Activated CD8-positive, alpha-beta T cell treated with anti-CD3 and anti-CD28 coated beads, Interleukin-2, amount 10 ng/mL, durations not matched to agents 7 days and 5 days (primary cell): ENCODE measurements around the gene ANTXR1. TPM values are rescaled to one million over a fixed set of nuclear protein-coding genes. Genes with fewer than 3 reads are reported as not detected.

Experiments
- ATAC-seq: fragments of 150-1000 bp; cut with Tn5 transposase; one replicate; pipeline ENCODE4 v1.10.0; 2021; ENCODE audit warnings: moderate library complexity
- CTCF ChIA-PET: fragments of 350-600 bp; sonication (Branson Sonifier 250); formaldehyde crosslinking; loops from one replicate; lab custom pipeline; 2021; ENCODE audit warnings: antibody characterized with exemption; lab: Charles Lee
- POLR2A ChIA-PET: fragments of 350-600 bp; sonication (Branson Sonifier 250); formaldehyde crosslinking; loops from one replicate; lab custom pipeline; 2021; ENCODE audit warnings: antibody characterized with exemption; lab: Charles Lee
- DNase-seq: peaks from one replicate; pipeline ENCODE4 v3.0.0-alpha.2; 2020
- H3K27ac Mint-ChIP-seq: one replicate; pipeline ENCODE4 v1.8.0; 2021; ENCODE audit warnings: mild to moderate bottlenecking, mixed read lengths
- H3K27me3 Mint-ChIP-seq: one replicate; pipeline ENCODE4 v1.8.0; 2021; ENCODE audit warnings: low read depth, mixed read lengths
- H3K36me3 Mint-ChIP-seq: one replicate; pipeline ENCODE4 v1.8.0; 2021; ENCODE audit warnings: low read depth, mixed read lengths
- H3K4me1 Mint-ChIP-seq: one replicate; pipeline ENCODE4 v1.8.0; 2021; ENCODE audit warnings: low read depth, mixed read lengths
- H3K4me3 Mint-ChIP-seq: one replicate; pipeline ENCODE4 v1.8.0; 2021; ENCODE audit warnings: mild to moderate bottlenecking, mixed read lengths
- H3K9me3 Mint-ChIP-seq: one replicate; pipeline ENCODE4 v1.8.0; 2022; ENCODE audit warnings: mixed read lengths; ENCODE audit not compliant: insufficient read depth
- total RNA-seq, 2 experiments: library from RNA; stranded (reverse); gene quantifications; one replicate each; pipeline ENCODE4 v1.2.3, GENCODE V29; 2021

ANTXR1 gene
- total RNA-seq, 2 experiments from 2014 or later, result 0.05 TPM; not detected in 1

DNA sequence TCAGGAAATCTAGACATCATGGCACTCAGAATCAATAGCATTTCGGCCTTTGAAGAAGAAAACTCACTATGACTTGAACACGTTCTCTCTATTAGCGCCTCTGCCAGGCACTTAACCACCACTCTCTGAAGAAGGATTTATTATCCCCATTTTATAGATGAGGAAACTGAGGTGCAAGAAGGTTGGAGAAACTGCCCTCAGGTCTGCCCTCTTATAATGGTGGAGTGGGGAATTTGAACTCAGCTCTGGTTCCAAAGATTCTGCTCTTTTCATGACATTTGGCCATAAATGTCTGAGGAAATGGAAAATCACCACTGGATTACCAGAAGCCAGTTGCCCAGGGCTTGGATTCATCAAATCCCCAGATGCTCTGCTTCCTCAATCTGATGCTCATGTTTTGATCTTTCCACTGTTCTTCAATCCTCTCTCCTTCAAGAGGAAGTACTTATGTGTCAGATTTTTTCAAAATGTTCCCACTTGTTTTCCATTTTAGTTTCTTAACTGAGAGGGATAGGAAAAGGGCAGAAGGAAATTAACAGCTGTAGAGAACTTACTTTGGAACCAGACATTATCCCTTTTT, 68.1 kb downstream of the ANTXR1 start:
- ATAC-seq (no peak), DNase-seq (no peak)
- no peaks in the 10 kb centered on the region for H3K4me1 Mint-ChIP-seq
- no peaks in the 10 kb centered on the region for H3K36me3 Mint-ChIP-seq
- CTCF ChIA-PET, result no interaction called here
- POLR2A ChIA-PET, result no interaction called here
- H3K4me3 Mint-ChIP-seq, result no peak overlapping the region
- peaks cover 20% of the 10 kb centered on the region for H3K27me3 Mint-ChIP-seq
- H3K27ac Mint-ChIP-seq, result no peak overlapping the region
- no peaks in the 10 kb centered on the region for H3K9me3 Mint-ChIP-seq

DNA sequence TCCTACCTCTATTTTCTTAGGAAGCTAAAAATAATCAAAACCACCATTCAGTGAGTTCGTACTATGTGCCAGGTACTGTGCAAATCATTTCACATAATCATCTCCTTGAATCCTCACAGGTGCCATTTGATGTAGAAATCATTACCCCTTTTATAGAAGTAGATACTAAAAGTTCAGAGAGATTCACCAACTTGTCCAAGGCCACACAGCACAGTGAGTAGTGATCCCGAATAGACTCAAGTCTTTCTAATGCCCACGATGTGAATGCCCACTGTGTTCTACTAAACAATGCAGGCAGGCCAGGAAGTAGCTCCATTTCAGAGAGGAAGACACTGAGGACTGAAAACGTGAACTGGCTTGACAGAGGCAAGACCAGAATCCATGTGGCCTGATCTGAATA, 68.8 kb downstream of the ANTXR1 start:
- no peak overlapping the region for H3K4me3 Mint-ChIP-seq
- no peak overlapping the region for H3K27ac Mint-ChIP-seq
- no peaks in the 10 kb centered on the region for H3K9me3 Mint-ChIP-seq
- ChIA-PET POLR2A (no interaction called here), CTCF (no interaction called here)
- DNase-seq (no peak), ATAC-seq (no peak)
- H3K36me3 Mint-ChIP-seq, result no peaks in the 10 kb centered on the region
- H3K4me1 Mint-ChIP-seq, result no peaks in the 10 kb centered on the region
- peaks cover 20% of the 10 kb centered on the region for H3K27me3 Mint-ChIP-seq

DNA sequence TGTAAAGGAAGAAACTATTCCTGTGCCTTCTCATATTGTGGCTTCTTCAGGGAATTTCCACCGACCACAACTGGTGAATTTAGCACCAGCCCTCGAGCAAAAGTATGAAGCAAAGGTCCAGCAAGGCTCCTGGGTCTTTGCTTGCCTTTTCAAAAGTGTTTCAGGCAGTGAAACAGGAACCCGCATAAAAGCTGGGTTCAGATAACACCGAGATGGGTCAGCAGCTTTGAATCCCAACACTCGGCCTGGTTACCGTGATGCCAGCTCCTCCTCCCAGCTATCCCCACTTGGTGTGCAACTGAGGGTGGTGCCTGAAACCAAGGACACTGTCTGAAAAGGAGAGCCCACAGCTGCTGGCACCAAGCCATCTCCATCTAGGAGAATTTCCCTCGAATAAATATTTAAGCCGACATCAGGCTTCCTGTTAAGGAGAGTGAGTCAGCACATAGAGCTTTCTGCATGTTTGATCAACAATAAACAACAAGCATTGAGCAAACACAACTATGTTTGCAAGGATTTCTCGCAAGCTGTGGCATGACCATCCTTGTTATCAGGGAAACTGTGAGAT, 69.5 kb downstream of the ANTXR1 start:
- POLR2A ChIA-PET, result no interaction called here
- Mint-ChIP-seq H3K36me3 (no peaks in the 10 kb centered on the region), H3K9me3 (no peaks in the 10 kb centered on the region), H3K4me3 (no peak overlapping the region), H3K4me1 (no peaks in the 10 kb centered on the region), H3K27ac (no peak overlapping the region), H3K27me3 (peaks cover 21% of the 10 kb centered on the region)
- CTCF ChIA-PET, result no interaction called here
- no peak for DNase-seq
- ATAC-seq, result no peak

DNA sequence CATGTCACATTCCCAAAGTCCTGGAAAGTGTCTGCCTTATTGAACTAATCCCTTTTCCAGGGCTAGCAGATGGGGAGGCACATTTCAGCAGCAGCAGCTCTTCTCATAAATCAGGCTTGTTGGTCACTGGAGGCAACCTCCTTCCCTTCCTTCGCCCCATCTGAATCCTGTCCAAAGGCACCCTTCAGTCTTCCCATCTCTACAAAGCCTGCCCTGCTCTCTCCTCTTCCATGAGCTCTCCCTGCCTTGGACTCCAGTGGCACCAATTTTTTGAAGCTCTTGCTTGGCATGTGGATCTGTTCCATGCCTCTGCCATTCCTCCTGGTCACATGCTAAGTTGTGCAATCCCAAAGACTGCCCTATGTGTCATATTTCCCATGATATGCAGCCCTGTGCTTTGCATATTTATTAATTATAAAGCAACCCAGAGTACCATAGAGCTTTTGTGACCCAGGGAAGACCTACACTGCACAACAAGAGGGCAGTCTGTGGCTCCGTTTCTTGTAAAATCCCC, 70.3 kb downstream of the ANTXR1 start:
- H3K4me3 Mint-ChIP-seq, result no peak overlapping the region
- DNase-seq (no peak), ATAC-seq (no peak)
- ChIA-PET CTCF (no interaction called here), POLR2A (no interaction called here)
- H3K27ac Mint-ChIP-seq, result no peak overlapping the region
- H3K4me1 Mint-ChIP-seq, result no peaks in the 10 kb centered on the region
- H3K9me3 Mint-ChIP-seq, result no peaks in the 10 kb centered on the region
- H3K27me3 Mint-ChIP-seq, result peaks cover 27% of the 10 kb centered on the region
- H3K36me3 Mint-ChIP-seq, result no peaks in the 10 kb centered on the region

DNA sequence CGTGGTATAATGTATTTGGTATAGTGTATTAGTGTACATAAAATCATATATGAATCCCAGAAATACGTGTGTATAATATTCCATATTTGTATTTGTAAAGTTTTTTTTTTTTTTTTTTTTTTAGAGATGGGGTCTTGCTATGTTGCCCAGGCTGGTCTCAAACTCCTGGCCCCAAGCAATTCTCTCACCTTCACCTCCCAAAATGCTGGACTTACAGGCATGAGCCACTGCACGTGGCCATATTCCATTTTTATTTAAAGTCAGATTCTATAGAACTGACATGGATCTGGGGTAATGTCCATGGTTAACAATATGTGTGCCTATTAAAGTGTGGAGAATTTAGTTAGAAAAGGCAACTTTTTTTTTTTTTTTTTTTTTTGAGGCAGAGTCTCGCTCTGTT, 71.5 kb downstream of the ANTXR1 start:
- CTCF ChIA-PET, result no interaction called here
- ATAC-seq (no peak), DNase-seq (no peak)
- H3K27me3 Mint-ChIP-seq, result peaks cover 30% of the 10 kb centered on the region
- no peak overlapping the region for H3K4me3 Mint-ChIP-seq
- no peaks in the 10 kb centered on the region for H3K4me1 Mint-ChIP-seq
- H3K9me3 Mint-ChIP-seq, result no peaks in the 10 kb centered on the region
- no peak overlapping the region for H3K27ac Mint-ChIP-seq
- H3K36me3 Mint-ChIP-seq, result no peaks in the 10 kb centered on the region
- POLR2A ChIA-PET, result no interaction called here

GRCh38 chr2:69086466-69086865, 73.5 kb downstream of the ANTXR1 start:
- CTCF ChIA-PET, result no interaction called here
- Mint-ChIP-seq H3K27ac (no peak overlapping the region), H3K4me3 (no peak overlapping the region), H3K36me3 (no peaks in the 10 kb centered on the region), H3K9me3 (no peaks in the 10 kb centered on the region), H3K4me1 (no peaks in the 10 kb centered on the region), H3K27me3 (peaks cover 23% of the 10 kb centered on the region)
- DNase-seq, result no peak
- no peak for ATAC-seq
- POLR2A ChIA-PET, result no interaction called here

- POLR2A ChIA-PET, result interaction anchor here (0.6 kb wide), 1 partner anchor 607 kb away, joined by 3 read pairs; no protein-coding TSS in a partner anchor
- Mint-ChIP-seq H3K9me3 (no peaks in the 10 kb centered on the region), H3K27me3 (peaks cover 20% of the 10 kb centered on the region), H3K36me3 (no peaks in the 10 kb centered on the region), H3K4me3 (no peak overlapping the region), H3K4me1 (no peaks in the 10 kb centered on the region), H3K27ac (no peak overlapping the region)
- DNase-seq (no peak), ATAC-seq (no peak)
- CTCF ChIA-PET, result no interaction called here
Measured at GRCh38 chr2:69087211-69087911, 74.4 kb downstream of the ANTXR1 start.

- Mint-ChIP-seq H3K27ac (no peak overlapping the region), H3K27me3 (peaks cover 20% of the 10 kb centered on the region), H3K4me3 (no peak overlapping the region), H3K36me3 (no peaks in the 10 kb centered on the region), H3K4me1 (no peaks in the 10 kb centered on the region), H3K9me3 (no peaks in the 10 kb centered on the region)
- ChIA-PET CTCF (no interaction called here), POLR2A (interaction anchor here (0.6 kb wide), 1 partner anchor 607 kb away, joined by 3 read pairs; no protein-coding TSS in a partner anchor)
- DNase-seq (no peak), ATAC-seq (no peak)
Measured at GRCh38 chr2:69087912-69088240, 74.9 kb downstream of the ANTXR1 start.

DNA sequence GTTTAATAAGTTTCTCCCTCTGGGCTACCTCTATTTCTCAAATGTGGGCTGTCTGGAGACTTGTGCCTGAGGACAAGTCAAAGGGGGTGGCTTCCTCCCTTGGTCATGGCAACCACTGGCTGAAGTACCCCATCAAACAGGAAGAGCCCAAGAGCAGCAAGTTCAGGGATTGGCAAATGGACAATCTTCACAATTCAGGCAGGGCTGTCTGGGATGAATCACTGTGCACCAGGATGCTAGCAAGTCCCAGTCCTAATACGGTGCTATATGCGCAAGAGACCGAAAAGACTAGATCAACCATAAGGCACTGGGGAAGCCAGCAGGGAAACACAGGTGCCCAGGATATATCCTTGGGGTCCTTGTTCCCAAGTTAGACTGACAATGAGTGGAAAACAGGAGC, 75.5 kb downstream of the ANTXR1 start:
- H3K27me3 Mint-ChIP-seq, result peaks cover 24% of the 10 kb centered on the region
- no peak for ATAC-seq
- H3K4me3 Mint-ChIP-seq, result no peak overlapping the region
- H3K27ac Mint-ChIP-seq, result no peak overlapping the region
- H3K4me1 Mint-ChIP-seq, result no peaks in the 10 kb centered on the region
- no peaks in the 10 kb centered on the region for H3K9me3 Mint-ChIP-seq
- ChIA-PET POLR2A (no interaction called here), CTCF (no interaction called here)
- DNase-seq, result no peak
- H3K36me3 Mint-ChIP-seq, result no peaks in the 10 kb centered on the region

- CTCF ChIA-PET, result no interaction called here
- DNase-seq, result no peak
Measured at GRCh38 chr2:69089266-69089665, 76.3 kb downstream of the ANTXR1 start.

GRCh38 chr2:69089998-69090397, 77.0 kb downstream of the ANTXR1 start:
- ChIA-PET CTCF (interaction anchor here (1.3 to 1.4 kb wide), 2 partner anchors 14 to 63 kb away, joined by 3 to 5 read pairs; no protein-coding TSS in a partner anchor), POLR2A (no interaction called here)
- Mint-ChIP-seq H3K36me3 (no peaks in the 10 kb centered on the region), H3K4me1 (no peaks in the 10 kb centered on the region), H3K4me3 (no peak overlapping the region), H3K27ac (no peak overlapping the region), H3K27me3 (peaks cover 25% of the 10 kb centered on the region), H3K9me3 (no peaks in the 10 kb centered on the region)
- DNase-seq (no peak), ATAC-seq (no peak)

More at GRCh38 chr2:69089266-69089665, 76.3 kb downstream of the ANTXR1 start:
- Mint-ChIP-seq H3K4me1 (no peaks in the 10 kb centered on the region), H3K9me3 (no peaks in the 10 kb centered on the region), H3K27ac (no peak overlapping the region), H3K4me3 (no peak overlapping the region), H3K27me3 (peaks cover 25% of the 10 kb centered on the region), H3K36me3 (no peaks in the 10 kb centered on the region)
- POLR2A ChIA-PET, result no interaction called here
- ATAC-seq, result no peak

DNA sequence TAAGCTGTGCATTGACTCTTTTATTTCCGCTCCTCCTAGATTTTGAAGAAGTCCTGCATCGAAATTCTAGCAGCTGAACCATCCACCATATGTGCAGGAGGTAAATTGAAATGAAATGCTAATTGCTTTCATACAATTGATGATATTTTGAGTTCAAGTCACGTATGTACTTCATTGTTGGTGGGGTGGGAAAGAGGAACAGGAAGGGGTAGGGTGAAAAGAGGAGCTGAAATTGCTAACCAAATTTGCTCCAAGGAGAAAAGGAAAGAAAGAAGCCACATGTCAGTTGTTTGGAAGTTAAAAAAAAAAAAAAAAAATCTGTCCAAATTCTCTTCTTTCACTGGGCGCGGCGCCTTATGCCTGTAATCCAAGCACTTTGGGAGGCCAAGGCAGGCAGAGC, 77.8 kb downstream of the ANTXR1 start:
- POLR2A ChIA-PET, result no interaction called here
- H3K27ac Mint-ChIP-seq, result no peak overlapping the region
- no peak for DNase-seq

More for the DNA sequence above, 77.8 kb downstream of the ANTXR1 start:
- no peaks in the 10 kb centered on the region for H3K36me3 Mint-ChIP-seq
- no peaks in the 10 kb centered on the region for H3K9me3 Mint-ChIP-seq
- CTCF ChIA-PET, result interaction anchor here (1.3 to 1.4 kb wide), 2 partner anchors 15 to 64 kb away, joined by 3 to 5 read pairs; no protein-coding TSS in a partner anchor
- no peak overlapping the region for H3K4me3 Mint-ChIP-seq
- peaks cover 29% of the 10 kb centered on the region for H3K27me3 Mint-ChIP-seq
- ATAC-seq, result no peak
- no peaks in the 10 kb centered on the region for H3K4me1 Mint-ChIP-seq
